Subcutaneous adipose tissue (tissue), 4 donors: ENCODE results near the gene C2CD2. TPM values are rescaled to one million over a fixed set of nuclear protein-coding genes. Genes with fewer than 3 reads are reported as not detected.

Source experiments
- CTCF ChIP-seq: fragments of 450-650 bp; IDR thresholded peaks from one replicate; pipeline ENCODE4 v1.5.1; 2016; ENCODE audit warnings: low read depth, mild to moderate bottlenecking, control low read depth, antibody characterized with exemption, moderate library complexity
- total RNA-seq, 4 donors: library from RNA; depleted of rRNA; stranded (reverse); fragments of >200 nt; gene quantifications; one replicate each; pipeline ENCODE4 v1.1.0, GENCODE V29; 2016

Gene C2CD2
- 100 to 1,000 TPM in 3 of 4 donors, 10 to 100 TPM in 1; 84.1 to 151 (median 128) TPM for total RNA-seq

- no peak for TF ChIP-seq CTCF
These were observed at the start of gene C2CD2 for GRCh38 chr21:41953831-41954653. C2CD2 (minus strand) TSS chr21:41954018; CDS start chr21:41953648, 370 bp downstream.

DNA sequence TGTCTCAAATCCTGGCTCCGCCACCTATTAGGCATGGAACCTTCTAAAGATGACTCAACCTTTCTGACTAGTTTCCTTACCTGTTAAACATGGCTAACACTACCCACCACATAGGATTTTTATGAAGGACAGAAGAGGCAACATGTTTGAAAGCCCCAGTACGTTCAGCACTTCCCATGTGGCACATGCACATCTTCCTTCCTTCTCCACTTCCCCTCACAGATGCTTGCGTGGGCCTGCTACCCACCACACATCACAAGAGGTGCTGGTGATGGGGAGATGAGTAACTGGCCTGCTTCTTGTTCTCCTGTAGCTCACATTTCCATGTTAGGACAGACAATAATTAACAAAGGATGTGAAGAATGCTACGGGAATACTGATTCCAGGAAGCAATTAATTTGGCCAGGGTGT, 49.2 kb upstream of the C2CD2 start:
- no peak for TF ChIP-seq CTCF

DNA sequence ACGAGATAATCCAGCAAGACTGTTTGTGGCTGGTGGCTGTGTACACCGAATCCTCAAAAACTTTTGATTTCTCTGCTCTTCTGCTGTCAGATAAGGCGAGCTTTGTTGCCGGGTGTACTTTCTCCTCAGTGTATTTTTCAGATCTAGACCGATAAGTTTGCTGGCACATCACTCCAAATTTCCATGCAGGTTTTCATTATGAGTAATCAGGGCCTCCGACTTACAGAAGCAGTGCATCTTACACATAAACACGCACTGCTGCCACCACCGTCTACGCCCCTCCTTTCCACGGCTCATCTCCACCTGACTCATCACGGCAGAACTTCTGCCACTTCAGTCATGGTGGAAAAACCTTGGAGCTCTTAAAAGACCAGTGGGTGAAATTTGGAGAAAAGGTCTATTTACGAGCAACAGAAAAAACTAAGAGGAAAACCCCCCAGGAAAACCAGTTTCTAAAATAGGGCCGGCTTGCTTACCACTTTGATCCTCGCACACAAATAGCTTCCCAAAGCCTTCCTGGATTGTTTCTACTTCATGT, 48.7 kb upstream of the C2CD2 start:
- no peak for TF ChIP-seq CTCF

DNA sequence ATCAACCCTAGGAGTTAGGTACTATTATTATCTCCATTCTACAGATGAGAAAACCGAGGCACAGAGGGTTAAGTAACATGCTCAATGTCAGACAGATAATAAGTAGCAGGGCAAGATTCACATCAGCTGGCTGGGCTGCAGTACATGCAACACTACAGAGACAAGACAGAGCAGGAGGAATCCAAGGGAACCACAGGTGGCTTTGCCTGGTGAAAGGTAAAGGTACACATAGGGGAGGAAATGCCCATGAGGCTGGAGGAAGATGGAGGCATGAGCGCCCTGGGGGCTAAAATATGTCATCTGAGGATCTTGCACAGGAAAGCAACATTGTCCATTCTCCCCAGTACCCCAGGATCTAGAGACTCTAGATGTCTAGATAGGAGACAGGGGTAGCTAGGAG, 48.0 kb upstream of the C2CD2 start:
- no peak for TF ChIP-seq CTCF

- no peak for TF ChIP-seq CTCF
These were observed 47.1 kb upstream of the C2CD2 start for GRCh38 chr21:42000908-42001307.

- TF ChIP-seq CTCF: no peak
These were observed 43.8 kb upstream of the C2CD2 start for GRCh38 chr21:41997657-41998056.

- no peak for TF ChIP-seq CTCF
These were observed 41.8 kb upstream of the C2CD2 start for GRCh38 chr21:41995577-41995976.
